Dermis blood vessel endothelial cell (primary cell): ENCODE measurements around the gene UGDH. TPM values are rescaled to one million over a fixed set of nuclear protein-coding genes. Genes with fewer than 3 reads are reported as not detected.
"Not testable (repeated sequence)": the region's sequence is repeated elsewhere in the genome, so short reads cannot be mapped to it uniquely, and the experiment has no call there.

Source experiments
- DNase-seq: peaks from one replicate; pipeline ENCODE4 v3.0.0; 2010
- total RNA-seq: library from RNA; depleted of rRNA; stranded (reverse); fragments of >200 nt; gene quantifications from 2 replicates; pipeline ENCODE4 v1.2.3, GENCODE V29; 2014

The UGDH gene
- total RNA-seq, 1 donor from 2014 or later = 65.5 TPM

- peak; percentile 64 for DNase-seq
Observed at GRCh38 chr4:39528061-39528465, 824 bp upstream of the UGDH start.

GRCh38 chr4:39526765-39527295 lies 409 bp downstream of the UGDH start:
- DNase-seq = no peak

- peak; percentile 13 for DNase-seq
Observed at GRCh38 chr4:39525822-39526690, 1.2 kb downstream of the UGDH start.

- no peak for DNase-seq
Observed at GRCh38 chr4:39524161-39524957, 2.9 kb downstream of the UGDH start.

GRCh38 chr4:39522068-39522467 lies 5.2 kb downstream of the UGDH start:
- no peak for DNase-seq

- DNase-seq = peak; percentile 19
Observed at GRCh38 chr4:39521253-39521919, 5.9 kb downstream of the UGDH start.

- DNase-seq = no peak
Observed at GRCh38 chr4:39518484-39518883, 8.8 kb downstream of the UGDH start.

GRCh38 chr4:39516407-39516966 lies 10.8 kb downstream of the UGDH start:
- DNase-seq = no peak

GRCh38 chr4:39515669-39516401 lies 11.4 kb downstream of the UGDH start:
- DNase-seq = not testable (repeated sequence)

- no peak for DNase-seq
Observed at GRCh38 chr4:39514888-39515401, 12.3 kb downstream of the UGDH start.

GRCh38 chr4:39514266-39514665 lies 13.0 kb downstream of the UGDH start:
- DNase-seq = not testable (repeated sequence)

- no peak for DNase-seq
Observed at GRCh38 chr4:39510348-39510929, 16.8 kb downstream of the UGDH start.

- no peak for DNase-seq
Observed at GRCh38 chr4:39505581-39505980, 21.7 kb downstream of the UGDH start.

GRCh38 chr4:39504538-39504937 lies 22.7 kb downstream of the UGDH start:
- no peak for DNase-seq

GRCh38 chr4:39502664-39503035 lies 24.6 kb downstream of the UGDH start:
- not testable (repeated sequence) for DNase-seq

GRCh38 chr4:39502019-39502663 lies 25.1 kb downstream of the UGDH start:
- DNase-seq = no peak

GRCh38 chr4:39498727-39499020 lies 28.6 kb downstream of the UGDH start:
- no peak for DNase-seq

GRCh38 chr4:39497909-39498726 lies 29.1 kb downstream of the UGDH start:
- no peak for DNase-seq

GRCh38 chr4:39495446-39496213 lies 31.6 kb downstream of the UGDH start:
- DNase-seq = no peak
